HepG2 (cell line): ENCODE measurements around the gene OSBPL3. TPM values are rescaled to one million over a fixed set of nuclear protein-coding genes. Genes with fewer than 3 reads are reported as not detected.

Source experiments
- ETV6 ChIP-seq: sonication (generic); formaldehyde crosslinking; conservative IDR thresholded peaks from 2 replicates; pipeline ENCODE4 v1.4.0; 2020; ENCODE audit warnings: missing genetic modification reagents
- HOXA7 ChIP-seq: sonication (generic); formaldehyde crosslinking; IDR thresholded peaks from 2 replicates; pipeline ENCODE4 v1.8.1; 2022; ENCODE audit warnings: mild to moderate bottlenecking, missing genetic modification reagents, moderate library complexity
- IKZF4 ChIP-seq: sonication (generic); formaldehyde crosslinking; IDR thresholded peaks from 2 replicates; pipeline ENCODE4 v1.5.1; 2020; ENCODE audit warnings: borderline replicate concordance, mild to moderate bottlenecking, low read depth, missing genetic modification reagents; ENCODE audit errors: not compliant biosample characterization
- KLF13 ChIP-seq: sonication (generic); formaldehyde crosslinking; IDR thresholded peaks from 2 replicates; pipeline ENCODE4 v1.4.0; 2020; ENCODE audit warnings: mild to moderate bottlenecking, missing genetic modification reagents
- MEIS1 ChIP-seq: sonication (generic); formaldehyde crosslinking; IDR thresholded peaks from 2 replicates; pipeline ENCODE4 v1.9.0; 2021; ENCODE audit warnings: mild to moderate bottlenecking, missing genetic modification reagents, moderate library complexity, borderline replicate concordance
- MTA3 ChIP-seq: sonication (generic); formaldehyde crosslinking; IDR thresholded peaks from 2 replicates; pipeline ENCODE4 v1.4.0; 2020; ENCODE audit warnings: missing genetic modification reagents
- NBN ChIP-seq: fragments of 450-650 bp; conservative IDR thresholded peaks from 2 replicates; pipeline ENCODE4 v1.6.1; 2017
- PHF5A ChIP-seq: IDR thresholded peaks from one replicate; pipeline ENCODE4 v1.6.1; 2018; ENCODE audit warnings: low read depth, missing genetic modification reagents; ENCODE audit not compliant: unreplicated experiment
- SIX4 ChIP-seq: sonication (generic); formaldehyde crosslinking; IDR thresholded peaks from 2 replicates; pipeline ENCODE4 v1.4.0; 2020; ENCODE audit warnings: missing genetic modification reagents
- SSRP1 ChIP-seq: IDR thresholded peaks from 2 replicates; pipeline ENCODE4 v1.6.1; 2016; ENCODE audit warnings: control low read depth
- TEAD3 ChIP-seq: optimal IDR thresholded peaks from 2 replicates; pipeline ENCODE3; 2016; ENCODE audit warnings: borderline replicate concordance
- TRIM24 ChIP-seq: sonication (generic); formaldehyde crosslinking; IDR thresholded peaks from 2 replicates; pipeline ENCODE4 v1.8.0; 2022; ENCODE audit warnings: mild to moderate bottlenecking, missing genetic modification reagents
- ZBTB34 ChIP-seq: sonication (generic); formaldehyde crosslinking; IDR thresholded peaks from 2 replicates; pipeline ENCODE4 v1.8.0; 2022; ENCODE audit warnings: mild to moderate bottlenecking, missing genetic modification reagents
- ZNF18 ChIP-seq: sonication (generic); formaldehyde crosslinking; IDR thresholded peaks from 2 replicates; pipeline ENCODE4 v1.8.0; 2022; ENCODE audit warnings: mild to moderate bottlenecking, missing genetic modification reagents; ENCODE audit not compliant: insufficient replicate concordance
- ZNF230 ChIP-seq: sonication (generic); formaldehyde crosslinking; IDR thresholded peaks from 2 replicates; pipeline ENCODE4 v1.4.0; 2020; ENCODE audit warnings: mild to moderate bottlenecking, missing genetic modification reagents
- ZNF512 ChIP-seq: sonication (generic); formaldehyde crosslinking; IDR thresholded peaks from 2 replicates; pipeline ENCODE4 v1.4.0; 2020; ENCODE audit warnings: mild to moderate bottlenecking, missing genetic modification reagents
- ZNF652 ChIP-seq: IDR thresholded peaks from 2 replicates; pipeline ENCODE4 v1.6.1; 2016; ENCODE audit warnings: low read depth, borderline replicate concordance
- ZNF678 ChIP-seq: sonication (generic); formaldehyde crosslinking; IDR thresholded peaks from 2 replicates; pipeline ENCODE4 v1.4.0; 2020; ENCODE audit warnings: mild to moderate bottlenecking, missing genetic modification reagents
- ZNF687 ChIP-seq: sonication (generic); formaldehyde crosslinking; IDR thresholded peaks from 2 replicates; pipeline ENCODE4 v1.5.1; 2020; ENCODE audit warnings: mild to moderate bottlenecking, missing genetic modification reagents, moderate library complexity
- ZNF839 ChIP-seq: sonication (generic); formaldehyde crosslinking; IDR thresholded peaks from 2 replicates; pipeline ENCODE4 v1.4.0; 2020; ENCODE audit warnings: missing genetic modification reagents, mild to moderate bottlenecking, borderline replicate concordance
- ZSCAN22 ChIP-seq: sonication (generic); formaldehyde crosslinking; IDR thresholded peaks from 2 replicates; pipeline ENCODE4 v1.4.0; 2020; ENCODE audit warnings: mild to moderate bottlenecking, missing genetic modification reagents
- polyA plus RNA-seq, 8 experiments: library from polyadenylated mRNA; depleted of rRNA in 3 of 8; stranded (reverse) in 7 of 8; unstranded in 1 of 8; fragments of >200 nt; fragmentation: Illumina TruSeq in 4 of 8; extraction: Trizol in 4 of 8; gene quantifications; 2 replicates each; pipeline versions ENCODE4 v1.2.1 to v1.2.3, GENCODE V29; 2011 to 2016; ENCODE audit warnings: low read depth in 4 of 8, missing spikeins in 1 of 8, mixed read lengths in 1 of 8; ENCODE audit not compliant: insufficient read depth in 1 of 8
- total RNA-seq, 5 experiments: library from RNA; depleted of rRNA; stranded (reverse); fragments of >200 nt; fragmentation: Illumina TruSeq; extraction: Trizol; gene quantifications; 2 replicates each; pipeline ENCODE4 v1.2.3, GENCODE V29; 2016; ENCODE audit warnings: low read depth in 1 of 5

OSBPL3 gene
- total and polyA plus RNA-seq, 2 of the 13 experiments (the other 11 are each of a cell fraction or from before 2014, with no cell fraction given), result 8.8 to 28.9 TPM

- peak; percentile 80 for TF ChIP-seq ZNF687 (CRISPR knock-in tag)
- no peak for TF ChIP-seq MTA3 (CRISPR knock-in tag)
- TF ChIP-seq TEAD3, result no peak
- no peak for TF ChIP-seq ZSCAN22
- peak; percentile 75; the same call in 1 of the 2 replicates for TF ChIP-seq ZNF678
- TF ChIP-seq TRIM24, result no peak
- 0 out of 2 replicates have a peak, but pooled peaks have one; percentile 51 for TF ChIP-seq ZNF230 (CRISPR knock-in tag)
- no peak for TF ChIP-seq ZNF18 (CRISPR knock-in tag)
- TF ChIP-seq HOXA7, result no peak
- TF ChIP-seq IKZF4 (CRISPR knock-in tag), result peak; percentile 50
- TF ChIP-seq SSRP1 (CRISPR knock-in tag), result no peak
- TF ChIP-seq ZBTB34 (CRISPR knock-in tag), result no peak
- 0 out of 2 replicates have a peak, but pooled peaks have one; percentile 50 for TF ChIP-seq KLF13 (CRISPR knock-in tag)
- TF ChIP-seq MEIS1 (CRISPR knock-in tag), result 0 out of 2 replicates have a peak, but pooled peaks have one; percentile 19
- no peak for TF ChIP-seq ZNF512
- TF ChIP-seq ZNF839 (CRISPR knock-in tag), result no peak
- no peak for TF ChIP-seq SIX4 (CRISPR knock-in tag)
- TF ChIP-seq ZNF652, result no peak
- TF ChIP-seq NBN, result no peak
- TF ChIP-seq PHF5A, result no peak
- 0 out of 2 replicates have a peak, but pooled peaks have one; percentile 59 for TF ChIP-seq ETV6 (CRISPR knock-in tag)
Observed at GRCh38 chr7:24757353-24758275, 222.4 kb downstream of the OSBPL3 start, which contains the start of gene GSDME (continued).
